Panc1 (cell line): ENCODE results near the gene LYRM9.

Experiments used
- POLR2AphosphoS5 ChIP-seq: IDR thresholded peaks from 2 replicates; pipeline ENCODE4 v1.6.1; 2012; ENCODE audit warnings: mild to moderate bottlenecking, low read depth, low read length, moderate library complexity
- TF ChIP-seq, protein P1 (sequence below): fragments of 450-650 bp; IDR thresholded peaks from 2 replicates; pipeline ENCODE4 v1.5.1; 2017; ENCODE audit warnings: mild to moderate bottlenecking

DNA sequence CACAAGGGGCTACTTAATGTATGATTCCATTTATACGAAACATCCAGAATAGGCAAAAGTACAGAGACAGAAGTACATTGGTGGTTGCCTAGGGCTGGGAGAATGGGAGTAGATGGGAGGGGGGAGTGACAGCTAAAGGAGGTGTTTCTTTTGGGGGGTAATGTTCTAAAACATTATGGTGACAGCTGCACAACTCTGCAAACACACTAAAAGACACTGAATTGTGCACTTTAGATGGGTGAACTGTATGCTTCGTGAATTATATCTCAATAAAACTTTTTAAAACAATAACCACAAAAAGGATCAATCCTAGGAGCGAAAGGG lies 661 bp downstream of the LYRM9 start:
- TF ChIP-seq, protein P1, sequence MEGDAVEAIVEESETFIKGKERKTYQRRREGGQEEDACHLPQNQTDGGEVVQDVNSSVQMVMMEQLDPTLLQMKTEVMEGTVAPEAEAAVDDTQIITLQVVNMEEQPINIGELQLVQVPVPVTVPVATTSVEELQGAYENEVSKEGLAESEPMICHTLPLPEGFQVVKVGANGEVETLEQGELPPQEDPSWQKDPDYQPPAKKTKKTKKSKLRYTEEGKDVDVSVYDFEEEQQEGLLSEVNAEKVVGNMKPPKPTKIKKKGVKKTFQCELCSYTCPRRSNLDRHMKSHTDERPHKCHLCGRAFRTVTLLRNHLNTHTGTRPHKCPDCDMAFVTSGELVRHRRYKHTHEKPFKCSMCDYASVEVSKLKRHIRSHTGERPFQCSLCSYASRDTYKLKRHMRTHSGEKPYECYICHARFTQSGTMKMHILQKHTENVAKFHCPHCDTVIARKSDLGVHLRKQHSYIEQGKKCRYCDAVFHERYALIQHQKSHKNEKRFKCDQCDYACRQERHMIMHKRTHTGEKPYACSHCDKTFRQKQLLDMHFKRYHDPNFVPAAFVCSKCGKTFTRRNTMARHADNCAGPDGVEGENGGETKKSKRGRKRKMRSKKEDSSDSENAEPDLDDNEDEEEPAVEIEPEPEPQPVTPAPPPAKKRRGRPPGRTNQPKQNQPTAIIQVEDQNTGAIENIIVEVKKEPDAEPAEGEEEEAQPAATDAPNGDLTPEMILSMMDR = no peak
- TF ChIP-seq POLR2AphosphoS5 = no peak
